ENCODE measurements around the gene SLC6A17. TPM values are rescaled to one million over a fixed set of nuclear protein-coding genes. Genes with fewer than 3 reads are reported as not detected.

The SLC6A17 gene
- total RNA-seq: 1 to 10 TPM in 2 of 4 donors, under 1 TPM in 2; under 0.01 to 1.7 (median 0.91) TPM

GRCh38 chr1:110150330-110151174 lies at the start of gene SLC6A17:
Gene SLC6A17 (plus strand): TSS chr1:110150494. CDS start chr1:110166930, 16,436 bp downstream.
- Histone ChIP-seq H3K27me3 (peaks cover 94% of the 10 kb centered on the region), H3K4me3 (peak within 1 kb of the TSS in 1 of 2 donors; percentile 45), H3K9me3 (no peaks in the 10 kb centered on the region), H3K36me3 (no peaks in the 10 kb centered on the region), H3K27ac (no peak within 1 kb of the TSS), H3K4me1 (peaks cover 0 to 16% (median 8%) of the 10 kb centered on the region in 3 donors)
- WGBS, 2 donors (ENCODE audit: low coverage in 1 of 2): no CpG with 5 or more reads among the region's 104 CpGs
- peak in 1 of 4 experiments; percentile 22 for TF ChIP-seq CTCF (IDR thresholded peaks at IDR 0.05)
- no peak for TF ChIP-seq POLR2AphosphoS5 (IDR thresholded peaks at IDR 0.05)
- peak; percentile 34 for ATAC-seq

GRCh38 chr1:110102081-110102480 lies 48.2 kb upstream of the SLC6A17 start:
- no peaks in the 10 kb centered on the region for H3K36me3 ChIP-seq
- 50 to 83% methylated on average over 1 to 2 of the region's 7 CpGs for WGBS, 2 donors (ENCODE audit: low coverage in 1 of 2)
- H3K9me3 ChIP-seq: no peaks in the 10 kb centered on the region
- TF ChIP-seq CTCF (IDR thresholded peaks at IDR 0.05) (no peak), EP300 (IDR thresholded peaks at IDR 0.05) (no peak), POLR2A (IDR thresholded peaks at IDR 0.05) (no peak), POLR2AphosphoS5 (IDR thresholded peaks at IDR 0.05) (no peak)
- H3K4me3 ChIP-seq: no peak overlapping the region
- H3K27ac ChIP-seq: no peak overlapping the region
- H3K4me1 ChIP-seq: no peaks in the 10 kb centered on the region
- H3K27me3 ChIP-seq: peaks cover 14% of the 10 kb centered on the region
- ATAC-seq: no peak

- TF ChIP-seq CTCF (IDR thresholded peaks at IDR 0.05) (peak in 3 of 4 experiments; percentile 84 to 91 (median 85)), EP300 (IDR thresholded peaks at IDR 0.05) (no peak)
Observed at GRCh38 chr1:110106013-110106941, 44.0 kb upstream of the SLC6A17 start.

GRCh38 chr1:110107867-110108469 lies 42.3 kb upstream of the SLC6A17 start:
- H3K27ac ChIP-seq: no peak overlapping the region
- no peak for ATAC-seq
- H3K4me3 ChIP-seq: no peak overlapping the region
- TF ChIP-seq POLR2AphosphoS5 (IDR thresholded peaks at IDR 0.05) (no peak), CTCF (IDR thresholded peaks at IDR 0.05) (no peak), POLR2A (IDR thresholded peaks at IDR 0.05) (no peak)
- no peaks in the 10 kb centered on the region for H3K36me3 ChIP-seq
- H3K9me3 ChIP-seq: no peaks in the 10 kb centered on the region
- no peaks in the 10 kb centered on the region for H3K4me1 ChIP-seq
- 46 to 60% methylated on average over 4 to 7 of the region's 7 CpGs for WGBS, 2 donors (ENCODE audit: low coverage in 1 of 2)
- no peaks in the 10 kb centered on the region for H3K27me3 ChIP-seq

More at GRCh38 chr1:110106013-110106941, 44.0 kb upstream of the SLC6A17 start:
- Histone ChIP-seq H3K4me1 (no peaks in the 10 kb centered on the region), H3K27ac (no peak overlapping the region), H3K4me3 (no peak overlapping the region), H3K9me3 (no peaks in the 10 kb centered on the region), H3K27me3 (no peaks in the 10 kb centered on the region), H3K36me3 (no peaks in the 10 kb centered on the region)
- peak; percentile 77 for ATAC-seq
- WGBS, 2 donors (ENCODE audit: low coverage in 1 of 2): 0% methylated on average over 3 to 4 of the region's 8 CpGs

Data from gastroesophageal sphincter (tissue), 4 donors.